GM19351 (cell line): ENCODE data around the gene NUDT22.
"Not testable (repeated sequence)": the region's sequence is repeated elsewhere in the genome, so short reads cannot be mapped to it uniquely, and the experiment has no call there.

Source experiments
- ATAC-seq: cut with Tn5 transposase; IDR thresholded peaks from one replicate; pipeline ENCODE4 v1.9.1; 2021; ENCODE audit warnings: mild to moderate bottlenecking, moderate library complexity; ENCODE audit not compliant: unreplicated experiment

The NUDT22 gene

DNA sequence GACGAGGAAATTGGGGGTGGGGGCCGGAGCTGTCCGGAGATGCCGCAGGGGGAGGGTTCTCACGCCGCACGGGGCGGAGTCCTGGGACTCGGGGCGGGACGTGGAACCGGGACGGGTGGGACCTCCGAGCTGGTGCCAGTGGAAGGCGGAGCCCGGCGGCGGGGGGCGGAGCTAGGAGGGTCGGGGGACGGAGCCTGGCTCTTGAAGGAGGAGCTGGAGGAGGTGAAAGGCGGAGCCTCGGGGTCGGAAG is 15.1 kb downstream of the NUDT22 start:
- ATAC-seq, result peak; percentile 63

DNA sequence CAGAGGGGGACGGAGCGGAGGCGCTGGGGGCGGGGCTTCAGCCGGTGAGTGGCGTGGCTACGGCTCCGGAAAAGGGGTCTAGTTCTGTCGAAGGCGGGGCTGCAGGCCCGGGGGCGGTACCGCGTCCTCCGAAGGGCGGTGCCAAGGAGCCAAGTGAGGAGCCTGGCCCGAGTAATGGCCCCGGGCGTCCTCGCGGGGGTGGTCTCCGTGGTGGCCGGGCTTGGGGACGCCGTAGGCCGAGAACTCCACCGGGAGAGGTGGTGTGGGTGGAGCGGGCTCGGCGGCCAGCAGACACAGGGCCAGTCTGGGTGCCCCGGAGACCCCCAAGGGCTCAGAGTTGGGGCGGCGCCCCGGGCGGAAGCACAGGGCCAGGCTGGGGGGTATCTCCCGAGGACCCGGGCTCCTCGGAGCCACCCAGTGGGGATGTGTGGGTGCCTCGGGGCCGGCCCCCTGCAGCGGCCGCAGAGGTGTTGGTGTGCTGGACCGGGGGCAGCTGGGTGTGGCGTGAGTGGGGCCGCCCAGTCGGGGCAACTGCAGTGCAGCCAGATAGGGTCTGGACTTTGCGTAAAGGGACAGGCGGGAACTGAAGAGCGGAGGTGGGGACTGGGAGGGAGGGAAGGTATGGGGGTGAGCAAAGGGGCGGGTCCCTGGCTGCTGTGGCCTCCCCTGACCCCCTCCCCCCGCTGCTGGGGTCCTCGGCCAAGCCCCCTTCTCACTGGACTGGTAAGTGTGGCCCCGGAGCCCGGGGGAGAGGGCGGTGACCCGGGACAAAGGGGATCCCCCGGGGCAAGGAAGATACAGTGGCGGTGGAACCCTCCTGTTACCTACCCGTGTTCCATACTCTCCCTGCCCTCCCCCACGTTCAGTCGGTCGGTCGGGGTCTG is 15.7 kb downstream of the NUDT22 start:
- ATAC-seq, result peak; percentile 7

DNA sequence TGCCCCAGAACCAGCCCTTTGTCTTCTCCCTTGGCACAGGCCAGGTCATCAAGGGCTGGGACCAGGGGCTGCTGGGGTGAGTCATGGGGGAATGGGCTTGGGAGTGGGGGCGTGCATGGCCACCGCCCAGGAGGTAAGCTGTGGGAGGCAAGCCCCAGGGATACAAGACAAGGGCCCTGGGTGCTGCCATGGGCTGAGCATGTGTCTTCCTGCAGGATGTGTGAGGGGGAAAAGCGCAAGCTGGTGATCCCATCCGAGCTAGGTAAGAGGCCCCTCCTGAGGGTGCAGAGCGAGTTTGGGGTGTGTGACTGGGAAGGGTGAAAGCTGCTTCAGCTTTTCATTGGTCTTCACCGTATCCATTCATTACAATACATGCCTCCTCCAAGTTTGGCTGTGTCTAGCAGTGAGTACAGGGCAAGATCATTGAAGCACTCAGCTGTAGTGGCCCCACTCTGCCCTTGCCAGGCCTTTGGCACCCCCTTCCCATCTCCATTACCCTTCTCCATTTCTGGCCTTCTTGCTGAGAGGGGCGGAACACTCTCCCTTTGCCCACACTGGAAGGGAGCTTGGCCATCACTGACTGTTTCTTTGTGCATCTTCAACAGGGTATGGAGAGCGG is 17.3 kb downstream of the NUDT22 start:
- no peak for ATAC-seq

DNA sequence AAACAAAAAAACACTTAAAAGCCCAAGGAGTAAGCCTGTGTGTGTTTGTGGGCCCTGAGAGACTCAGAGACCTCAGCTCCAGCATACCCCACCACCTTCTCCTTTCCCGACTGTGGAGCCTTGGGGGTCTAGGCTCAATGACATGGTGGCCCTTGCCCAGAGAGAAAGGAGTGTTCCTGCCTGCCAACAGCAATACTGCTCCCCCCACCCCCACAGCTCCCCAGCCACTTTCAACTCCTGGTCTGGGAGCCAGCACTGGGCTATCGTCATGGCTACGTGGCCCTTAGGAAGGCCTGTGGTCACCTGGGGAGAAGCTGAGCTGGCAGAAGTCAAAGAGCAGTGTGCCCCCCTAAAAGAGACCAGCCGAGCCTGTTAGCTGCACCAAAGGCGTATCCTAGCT is 18.0 kb downstream of the NUDT22 start:
- ATAC-seq, result no peak

DNA sequence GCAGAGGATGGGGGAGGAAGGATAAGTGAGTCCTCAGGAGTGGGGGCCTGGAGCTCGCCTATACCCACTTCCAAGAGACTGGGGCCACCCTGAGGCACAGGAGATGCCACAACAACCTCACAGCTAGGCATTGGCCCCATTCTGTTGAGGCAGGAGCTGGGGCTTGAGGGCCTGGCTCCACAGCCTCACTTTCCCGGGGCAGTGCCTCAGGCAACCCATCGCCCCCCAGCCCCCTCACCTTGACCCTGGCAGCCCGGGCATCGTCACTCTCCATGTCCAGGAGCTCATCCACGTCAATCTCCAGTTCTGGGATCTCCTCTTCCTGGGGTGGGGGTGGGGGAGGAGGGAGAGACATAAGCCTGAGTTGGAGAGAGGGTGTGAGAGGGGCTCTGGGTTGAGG is 18.9 kb downstream of the NUDT22 start:
- ATAC-seq, result no peak

DNA sequence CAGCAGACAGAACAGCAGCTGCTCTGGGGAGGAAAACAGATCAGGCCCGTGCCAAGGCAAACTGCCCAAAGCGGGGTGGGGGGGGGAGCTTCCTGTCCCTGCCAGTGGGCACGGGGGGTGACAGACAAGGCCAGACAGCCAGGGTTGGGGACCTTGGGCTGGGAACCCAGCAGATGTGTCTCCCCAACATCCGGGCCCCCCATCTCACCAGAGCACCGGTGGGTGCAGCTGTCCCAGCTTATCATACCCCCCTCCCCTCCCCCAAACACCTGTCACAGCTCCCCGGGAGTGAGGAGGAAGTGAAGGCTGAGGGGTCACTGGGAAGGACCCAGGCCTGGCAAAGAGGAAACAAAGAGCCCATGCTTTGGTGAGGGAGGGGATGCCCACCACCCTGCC is 19.3 kb downstream of the NUDT22 start:
- no peak for ATAC-seq

DNA sequence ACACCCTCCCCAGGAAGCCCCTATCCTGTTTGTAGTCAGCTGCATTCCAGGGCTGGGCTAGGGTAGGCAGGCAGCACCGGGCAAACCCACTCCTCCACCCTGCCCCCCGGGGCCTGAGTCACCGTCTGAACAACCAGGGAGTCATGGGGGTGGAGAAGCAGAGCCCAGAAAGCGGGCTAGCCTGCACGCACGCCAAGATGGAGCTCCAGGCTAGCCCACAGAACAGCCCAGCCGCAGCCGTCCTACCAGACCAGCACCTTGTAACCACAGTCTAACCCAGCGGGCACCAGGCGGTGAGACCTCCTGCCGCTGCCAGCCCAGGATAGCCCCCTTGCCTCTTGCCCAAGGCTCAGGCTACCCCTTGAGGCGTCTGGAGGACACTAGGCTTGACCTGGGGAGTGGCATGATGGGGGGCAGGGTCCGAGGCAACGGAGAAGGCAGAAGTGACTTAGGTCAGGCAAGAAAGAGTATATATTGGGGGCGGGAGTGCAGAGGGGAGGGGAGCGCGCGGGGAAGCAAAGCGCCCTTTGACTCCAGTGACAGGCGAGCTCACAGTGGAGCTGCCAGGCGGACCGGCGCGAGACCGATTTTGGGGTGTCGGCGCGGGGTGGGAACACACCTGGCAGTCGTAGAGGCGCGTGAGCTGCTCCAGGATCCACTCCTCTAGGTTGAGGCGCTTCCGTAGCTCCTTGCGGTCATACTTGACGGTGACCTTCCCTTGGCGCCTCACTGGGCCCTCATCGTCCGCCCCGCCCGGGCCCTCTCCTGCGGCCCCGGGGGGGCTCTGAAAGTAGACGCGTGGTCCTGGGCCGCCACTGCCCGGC is 19.9 kb downstream of the NUDT22 start:
- ATAC-seq, result no peak

DNA sequence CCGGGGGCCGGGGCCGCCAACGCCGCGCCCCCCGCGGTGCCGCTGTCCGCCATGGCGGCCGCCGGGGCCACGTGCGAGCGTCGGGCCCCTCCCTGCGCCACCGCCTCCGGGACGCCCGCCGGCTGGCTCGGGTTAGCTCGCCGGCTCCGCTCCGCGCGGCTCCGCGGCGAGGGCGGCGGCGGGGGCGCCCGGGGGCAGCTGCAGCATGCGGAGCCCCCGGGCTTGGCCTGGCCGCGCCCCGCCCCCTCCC is 20.5 kb downstream of the NUDT22 start:
- ATAC-seq, result not testable (repeated sequence)

DNA sequence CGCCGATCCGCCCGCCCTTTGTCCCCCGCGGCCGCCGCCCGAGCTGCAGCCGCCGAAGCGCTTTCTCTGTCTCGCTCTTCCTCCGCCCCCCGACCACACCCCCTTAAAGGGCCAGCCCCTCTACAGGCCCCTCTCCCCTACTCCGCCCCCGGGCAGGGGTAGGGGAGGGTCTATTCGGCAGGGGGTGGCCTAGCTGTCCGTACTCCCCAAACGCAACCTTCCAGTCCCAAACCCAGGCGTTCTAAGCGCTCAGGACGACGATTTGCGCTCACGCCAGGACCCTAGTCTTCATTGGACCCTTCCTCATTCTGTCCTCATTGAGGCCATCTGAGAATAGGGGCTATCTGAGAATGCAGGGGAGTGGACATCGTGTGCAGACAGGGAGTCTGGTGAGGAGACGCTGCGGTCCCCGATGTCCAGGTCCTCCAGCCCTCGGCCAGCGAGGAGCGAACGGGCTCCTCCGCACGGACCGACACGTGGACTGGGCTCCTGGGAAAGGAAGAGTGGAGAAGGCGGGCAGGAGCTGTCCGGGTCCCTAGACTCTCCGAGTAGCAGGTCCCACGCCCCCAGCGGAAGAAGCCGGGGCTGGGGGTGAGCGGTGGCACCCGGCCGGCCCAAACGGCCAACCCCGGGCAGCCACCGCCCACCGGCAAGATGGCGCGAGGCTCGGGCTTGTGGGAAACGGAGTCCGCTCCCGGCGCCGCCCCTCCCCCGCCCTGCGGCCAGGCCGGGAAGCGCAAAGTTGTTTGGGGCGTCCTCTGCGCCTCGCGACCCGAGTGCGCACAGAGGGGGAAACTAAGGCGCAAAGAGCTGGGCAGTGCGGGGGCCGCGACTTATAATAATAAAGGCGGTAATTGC is 21.0 kb downstream of the NUDT22 start, which contains the start of gene PPP1R14B:
Gene PPP1R14B, minus strand, starts transcription at position 73 of the 858 bp plus-strand sequence. CDS start 270 bp downstream, outside the sequence.
- peak; percentile 35 for ATAC-seq

DNA sequence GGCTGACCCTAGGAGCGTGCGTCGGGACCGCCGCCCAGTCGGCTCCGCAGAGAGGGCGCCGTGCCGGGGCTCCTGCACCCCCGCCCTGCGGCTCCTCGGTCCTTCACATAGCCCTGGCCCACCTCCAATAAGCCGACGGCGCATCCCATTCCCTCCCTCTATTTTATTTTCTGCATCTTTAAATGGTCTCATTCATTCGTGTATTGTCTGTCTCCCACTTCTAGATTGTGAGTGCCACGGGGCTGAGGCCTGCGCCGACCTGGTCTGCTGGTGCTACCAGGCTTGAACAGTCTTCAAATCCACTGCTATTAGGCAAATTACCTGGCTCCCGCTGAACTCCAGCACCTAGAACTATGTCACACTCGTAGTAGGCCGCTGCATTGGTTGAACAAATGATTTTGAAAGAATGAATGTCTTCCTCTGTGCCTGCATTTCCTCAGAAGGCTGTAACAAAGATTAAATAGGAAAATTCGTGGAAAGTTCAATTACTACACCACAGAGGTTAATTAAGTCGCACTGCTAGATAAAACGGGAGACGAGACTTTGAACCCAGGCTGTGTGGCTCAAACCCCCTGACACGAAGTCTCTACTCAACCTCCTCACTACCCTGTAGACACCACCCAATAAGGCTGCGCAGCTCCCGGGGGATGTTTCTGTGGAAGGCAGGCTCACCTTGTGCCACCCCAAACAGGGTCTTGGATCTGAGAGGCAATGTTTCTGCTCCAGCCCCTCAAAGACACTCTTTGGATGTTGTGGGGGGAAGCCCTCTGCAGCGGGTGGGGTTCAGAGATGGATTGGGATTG is 21.9 kb downstream of the NUDT22 start:
- no peak for ATAC-seq

DNA sequence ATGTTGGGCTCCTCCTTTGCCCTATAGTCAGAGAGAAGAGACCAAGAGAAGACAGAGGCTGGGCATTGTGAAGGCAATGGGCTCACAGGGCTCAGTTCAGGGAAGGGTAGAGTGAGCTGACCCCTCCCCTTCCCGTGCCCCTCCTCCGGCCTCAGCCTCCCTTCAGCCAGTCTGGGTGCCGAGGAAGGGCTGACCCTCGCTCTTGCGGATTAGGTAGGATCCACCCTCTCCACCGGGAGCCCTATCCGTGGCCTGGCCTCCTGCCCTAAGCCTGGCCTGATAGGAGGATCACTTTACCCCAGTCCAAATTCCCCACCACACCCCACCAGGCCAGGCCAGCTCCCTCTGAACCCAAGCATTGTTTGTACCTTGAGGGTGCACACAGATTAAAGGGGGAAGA is 22.5 kb downstream of the NUDT22 start:
- no peak for ATAC-seq

DNA sequence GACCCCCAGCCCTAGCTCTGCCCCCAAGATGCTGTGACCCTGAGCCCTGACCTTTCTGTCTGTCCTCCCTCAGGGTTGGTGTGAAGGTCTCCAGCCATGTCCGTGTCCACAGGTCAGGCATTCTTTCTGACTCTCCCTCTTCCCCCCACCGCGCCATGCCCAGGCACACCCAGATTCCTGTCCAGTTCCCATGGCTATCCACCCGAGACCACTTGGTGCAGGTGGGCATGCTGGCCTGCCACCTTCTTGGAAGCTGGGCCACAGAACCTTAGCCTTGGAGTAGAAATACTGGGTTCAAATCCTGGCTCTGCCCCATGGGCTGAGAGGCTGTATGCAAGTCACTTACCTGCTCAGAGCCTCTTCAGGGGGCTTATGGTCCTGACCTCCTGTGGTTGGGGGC is 23.0 kb downstream of the NUDT22 start:
- ATAC-seq, result no peak

DNA sequence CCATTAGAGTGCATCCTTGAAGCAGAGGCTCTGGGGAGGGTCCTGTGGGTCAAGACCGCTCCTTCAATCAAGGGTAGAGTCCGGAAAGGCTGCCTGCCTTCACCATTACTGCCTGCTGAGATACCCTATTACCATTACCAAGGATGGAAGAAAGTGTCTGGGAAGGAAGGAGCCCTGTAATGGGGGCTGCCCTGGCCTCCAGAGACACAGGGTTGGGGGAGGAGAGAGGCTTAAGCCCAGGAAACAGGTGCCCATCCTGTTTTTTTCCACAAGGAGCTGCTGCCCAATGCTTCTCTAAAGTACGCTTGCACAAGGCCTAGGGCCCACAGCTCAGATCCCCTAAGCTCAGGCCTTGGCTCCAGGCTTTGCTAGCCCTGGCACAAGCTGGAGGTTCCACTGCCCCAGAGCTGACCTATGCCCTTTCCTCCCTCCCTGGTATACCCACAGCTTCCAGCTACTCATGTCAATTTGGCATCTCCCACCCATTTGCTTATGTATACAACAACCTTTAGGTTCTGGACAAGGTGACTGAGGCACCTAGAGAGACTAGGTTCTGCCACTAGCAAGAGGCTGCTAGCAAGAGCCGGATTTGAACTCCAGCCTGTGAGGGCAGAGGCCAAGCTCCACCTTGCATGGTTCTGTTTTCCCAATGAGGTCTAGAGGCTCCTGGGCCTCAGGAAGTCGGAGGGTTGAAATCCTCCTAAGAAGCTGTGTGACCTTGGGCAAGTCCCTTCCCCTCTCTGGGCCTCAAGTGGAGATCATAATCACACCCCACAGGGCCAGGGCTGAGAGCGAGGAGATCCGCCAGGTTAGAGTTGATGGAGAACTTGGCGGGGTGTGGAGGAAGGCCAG is 23.7 kb downstream of the NUDT22 start:
- ATAC-seq, result no peak

DNA sequence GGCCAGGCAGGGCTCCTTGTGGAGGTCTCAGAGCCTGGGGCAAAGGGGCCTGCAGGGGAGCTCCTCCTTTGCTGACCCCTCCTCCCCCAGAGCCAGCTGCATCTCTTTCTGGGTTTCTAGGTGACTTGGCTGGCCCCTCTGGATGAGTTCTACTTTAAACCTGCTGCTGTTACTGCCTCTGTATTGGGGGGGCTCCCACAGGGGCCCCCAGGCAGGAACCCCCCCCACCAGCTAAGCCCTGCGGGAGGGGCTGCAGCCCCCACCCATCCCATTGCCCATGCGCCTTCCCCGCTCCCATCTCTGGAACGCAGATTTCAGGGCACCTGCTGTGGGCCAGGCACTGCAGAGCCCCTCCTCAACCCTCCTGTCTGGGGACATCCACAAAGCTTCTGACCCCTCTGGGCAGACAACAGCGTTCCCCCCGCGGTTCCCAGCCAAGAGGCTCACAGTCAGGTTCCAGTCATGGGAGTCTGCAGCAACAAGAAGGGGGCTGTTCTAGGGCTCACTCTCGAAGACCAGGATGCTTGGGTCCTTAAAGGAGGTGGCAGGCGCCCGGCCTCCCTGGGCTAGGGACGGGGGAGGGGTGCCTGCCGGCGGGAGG is 24.4 kb downstream of the NUDT22 start:
- no peak for ATAC-seq

DNA sequence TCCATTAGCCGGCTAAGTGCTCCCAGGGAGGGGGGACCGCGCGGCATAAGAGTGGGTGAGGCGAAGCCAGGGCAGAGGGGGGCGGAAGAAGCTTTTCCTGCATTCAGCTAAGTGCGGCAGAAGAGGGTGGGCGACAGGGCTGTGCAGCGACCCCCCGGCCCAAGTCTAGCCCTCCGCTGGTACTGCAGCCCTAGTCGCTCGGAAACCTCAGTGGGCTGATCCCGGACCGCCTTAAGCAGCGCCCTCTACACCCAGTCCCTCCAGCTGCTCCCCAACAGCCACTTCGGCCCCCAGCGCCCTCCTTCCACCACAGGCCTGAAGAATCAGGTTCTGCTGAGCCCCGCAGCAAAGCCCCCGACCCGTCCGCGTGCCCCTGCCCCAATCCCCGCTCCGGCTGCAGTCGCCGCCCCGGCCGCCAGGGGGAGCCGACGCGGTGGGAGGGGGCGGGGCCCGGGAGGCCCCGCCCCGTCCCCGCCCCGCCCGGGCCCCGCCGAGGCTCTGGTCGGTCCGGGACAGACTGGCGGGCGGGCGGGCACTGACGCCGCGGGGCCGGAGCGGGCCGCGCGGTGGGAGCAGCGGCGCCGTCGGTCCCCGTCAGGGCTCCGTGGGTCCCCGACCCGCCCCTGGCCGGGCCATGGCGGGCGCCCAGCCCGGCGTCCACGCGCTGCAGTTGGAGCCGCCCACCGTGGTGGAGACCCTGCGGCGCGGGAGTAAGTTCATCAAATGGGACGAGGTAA is 25.1 kb downstream of the NUDT22 start, which contains the start of gene PLCB3:
Gene PLCB3, plus strand, starts transcription at position 515 of the 737 bp plus-strand sequence. Its CDS starts 120 bp downstream, at position 635.
- peak; percentile 53 for ATAC-seq

DNA sequence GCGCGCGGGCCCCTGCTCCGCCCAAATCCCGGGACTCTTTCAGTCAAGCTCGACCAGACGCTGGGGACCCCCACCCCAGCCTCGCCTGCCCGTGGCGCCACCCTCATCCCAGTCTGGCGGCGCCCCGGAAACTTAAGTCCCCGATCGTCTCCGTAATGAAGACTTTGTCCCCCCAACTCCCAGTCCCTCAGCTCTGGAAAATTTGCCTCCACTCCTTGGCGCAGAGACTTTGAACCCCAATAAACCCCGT is 25.6 kb downstream of the NUDT22 start:
- ATAC-seq, result no peak

DNA sequence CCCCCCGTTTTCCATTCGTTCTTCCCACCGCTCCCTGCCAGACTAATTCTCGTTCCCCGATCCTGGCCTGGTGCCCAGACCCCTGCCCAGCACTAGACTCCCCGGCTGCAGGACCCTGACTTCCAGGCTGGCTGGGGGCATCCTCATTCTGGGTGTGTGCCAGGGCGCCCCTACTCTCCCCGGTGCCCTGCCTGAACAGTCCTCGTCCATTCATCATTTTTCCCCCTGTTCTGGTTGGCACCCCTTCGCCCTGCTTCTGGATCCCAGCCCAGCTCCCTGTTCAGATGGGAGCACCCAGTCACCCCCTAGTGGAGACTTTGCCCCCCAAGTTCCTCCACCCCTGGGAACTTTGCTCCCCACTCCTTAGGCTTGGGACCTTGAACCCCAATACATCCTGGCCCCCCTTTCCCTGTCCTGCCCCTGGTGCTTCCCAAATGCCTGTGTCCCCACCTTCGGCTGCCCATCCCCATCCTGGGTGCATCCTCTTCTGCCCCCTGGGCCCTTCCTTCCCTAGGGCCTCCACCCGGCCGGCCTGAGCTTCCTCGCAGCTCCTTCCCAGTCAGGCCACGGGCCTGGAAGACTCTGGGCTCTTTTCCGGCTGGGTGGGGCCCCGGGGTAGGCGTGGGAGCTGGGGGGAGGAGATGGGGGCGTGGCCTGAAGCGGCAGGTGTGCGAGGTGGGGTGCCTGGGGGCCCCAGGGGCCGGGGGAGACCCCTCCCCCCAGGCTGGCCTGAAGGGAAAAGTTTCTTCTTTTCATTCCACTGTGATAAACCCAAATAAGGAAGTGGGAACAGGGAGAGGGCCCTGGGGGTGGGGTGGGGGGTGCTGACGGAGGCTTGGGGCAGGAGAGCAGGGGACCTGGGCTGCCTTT is 26.2 kb downstream of the NUDT22 start:
- no peak for ATAC-seq

DNA sequence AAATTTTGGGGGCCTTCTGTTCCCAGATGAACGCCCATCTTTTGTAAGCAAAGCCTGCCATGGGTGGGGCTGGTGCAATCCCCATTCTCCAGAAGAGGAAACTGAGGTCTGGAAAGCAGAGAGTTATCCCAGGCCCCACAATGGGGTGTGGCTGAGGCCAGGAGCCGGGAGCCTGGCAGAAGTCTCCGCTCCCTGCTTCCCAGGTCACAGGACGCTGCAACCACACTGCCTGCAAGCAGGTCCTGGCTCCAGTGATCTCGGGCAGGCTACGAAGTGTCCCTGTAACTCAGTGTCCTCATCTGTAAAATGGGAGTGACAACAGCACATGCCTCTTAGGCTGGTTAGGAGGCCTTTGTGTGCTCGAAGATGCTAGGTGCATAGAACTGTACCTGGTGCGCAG is 27.0 kb downstream of the NUDT22 start:
- ATAC-seq, result no peak
